CD4-positive, alpha-beta memory T cell (primary cell): ENCODE results near the gene DGLUCY. TPM values are rescaled to one million over a fixed set of nuclear protein-coding genes. Genes with fewer than 3 reads are reported as not detected.

ENCODE experiments used
- CTCF ChIA-PET: fragments of 350-600 bp; sonication (Branson Sonifier 250); formaldehyde crosslinking; loops from one replicate; lab custom pipeline; 2021; ENCODE audit warnings: inconsistent platforms; ENCODE audit not compliant: partially characterized antibody; lab: Charles Lee
- POLR2A ChIA-PET: fragments of 350-600 bp; sonication (Branson Sonifier 250); formaldehyde crosslinking; loops from one replicate; lab custom pipeline; 2021; ENCODE audit not compliant: partially characterized antibody; lab: Charles Lee
- DNase-seq, 5 donors: peaks; one replicate each; pipeline versions ENCODE4 v3.0.0 to v3.0.0-alpha.2; 2020 to 2022; ENCODE audit warnings: mixed read lengths in 1 of 5
- H3K27ac ChIP-seq: one replicate; pipeline ENCODE4 v1.7.0; 2013; ENCODE audit warnings: low read depth, low read length
- H3K27me3 ChIP-seq: 2 replicates; pipeline ENCODE4 v1.7.0; 2013; ENCODE audit warnings: mild to moderate bottlenecking, low read length, moderate library complexity; ENCODE audit not compliant: insufficient read depth
- H3K36me3 ChIP-seq: 2 replicates; pipeline ENCODE4 v1.7.0; 2013; ENCODE audit warnings: mild to moderate bottlenecking, low read length, moderate library complexity; ENCODE audit not compliant: insufficient read depth
- H3K4me1 ChIP-seq: 2 replicates; pipeline ENCODE4 v1.7.0; 2013; ENCODE audit warnings: mild to moderate bottlenecking, low read length, moderate library complexity; ENCODE audit not compliant: insufficient read depth
- H3K4me3 ChIP-seq, 2 donors: one replicate each; pipeline ENCODE4 v1.7.0; 2013; ENCODE audit warnings: low read length in 2 of 2, mild to moderate bottlenecking in 1 of 2
- H3K9me3 ChIP-seq, 2 donors: one replicate each; pipeline ENCODE4 v1.7.0; 2013; ENCODE audit warnings: low read length in 2 of 2, control low read depth in 1 of 2; ENCODE audit not compliant: control insufficient read depth in 1 of 2
- H3K27ac Mint-ChIP-seq, 7 donors: one replicate each; pipeline ENCODE4 v1.8.0; 2020 to 2021; ENCODE audit warnings: mixed read lengths in 7 of 7, mild to moderate bottlenecking in 6 of 7, inconsistent platforms in 3 of 7, moderate library complexity in 3 of 7
- H3K27me3 Mint-ChIP-seq, 2 donors: one replicate each; pipeline ENCODE4 v1.8.0; 2020 to 2021; ENCODE audit warnings: mixed read lengths in 2 of 2
- H3K36me3 Mint-ChIP-seq, 2 donors: one replicate each; pipeline ENCODE4 v1.8.0; 2020 to 2021; ENCODE audit warnings: mixed read lengths in 2 of 2, inconsistent platforms in 1 of 2, mild to moderate bottlenecking in 1 of 2
- H3K4me1 Mint-ChIP-seq, 4 donors: one replicate each; pipeline ENCODE4 v1.8.0; 2020 to 2021; ENCODE audit warnings: mixed read lengths in 4 of 4, mild to moderate bottlenecking in 1 of 4
- H3K4me3 Mint-ChIP-seq, 8 donors: one replicate each; pipeline ENCODE4 v1.8.0; 2020 to 2021; ENCODE audit warnings: mixed read lengths in 8 of 8, mild to moderate bottlenecking in 7 of 8, moderate library complexity in 6 of 8, inconsistent platforms in 3 of 8
- H3K9me3 Mint-ChIP-seq, 8 donors: one replicate each; pipeline ENCODE4 v1.8.0; 2020 to 2021; ENCODE audit warnings: mixed read lengths in 8 of 8, mild to moderate bottlenecking in 5 of 8, inconsistent platforms in 3 of 8, moderate library complexity in 1 of 8
- intact Hi-C: fragments of 100-400 bp; cut with micrococcal nuclease; formaldehyde crosslinking; loops from one replicate; pipeline ENCODE4 v1.15.1; 2023
- polyA plus RNA-seq, 2 donors: library from polyadenylated mRNA; unstranded; fragments of 300-500 nt; fragmentation: Illumina TruSeq; gene quantifications; one replicate each; pipeline ENCODE4 v1.2.3, GENCODE V29; 2021
- total RNA-seq, 2 experiments: library from RNA; stranded (reverse); gene quantifications; one replicate each; pipeline ENCODE4 v1.2.3, GENCODE V29; 2021

The DGLUCY gene
- total and polyA plus RNA-seq, 4 experiments from 2014 or later, result 40.9 to 141 (median 89.0) TPM

DNA sequence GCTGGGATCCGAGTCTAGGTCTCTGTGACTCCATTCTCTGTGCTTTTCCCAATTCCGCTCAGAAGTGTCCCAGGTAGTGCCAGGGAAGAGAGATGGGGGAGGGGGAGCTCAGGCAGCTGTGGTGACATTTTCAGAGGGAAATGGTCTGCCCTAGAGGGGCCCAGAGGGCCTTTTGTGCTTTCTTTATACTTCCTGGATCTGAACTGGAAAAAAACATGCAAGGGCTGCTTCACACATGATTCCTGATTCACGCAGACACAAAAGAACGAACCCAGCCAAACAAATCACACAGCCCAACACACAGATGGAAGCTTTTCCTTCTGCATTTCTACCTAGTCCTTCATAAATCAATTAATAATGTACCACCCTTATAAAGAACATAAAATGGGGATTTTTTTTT, 104.1 kb downstream of the DGLUCY start:
- H3K9me3 ChIP-seq, result no peaks in the 10 kb centered on the region
- CTCF ChIA-PET, result interaction anchor here (1.5 to 2.0 kb wide), 2 partner anchors 24 to 63 kb away, joined by 3 to 4 read pairs; no protein-coding TSS in a partner anchor
- H3K4me1 Mint-ChIP-seq, result peaks cover 23 to 40% (median 30%) of the 10 kb centered on the region in 4 donors
- no peaks in the 10 kb centered on the region for H3K27me3 ChIP-seq
- H3K36me3 Mint-ChIP-seq, result peaks cover 48 to 54% of the 10 kb centered on the region in 2 donors
- intact Hi-C loops, result loop anchor here (5.0 kb wide), 1 partner anchor 34 kb away; no protein-coding TSS in a partner anchor
- no peak overlapping the region for H3K27ac ChIP-seq
- H3K27ac Mint-ChIP-seq, result peak overlapping the region in 2 of 7 donors; percentile 8 to 27
- POLR2A ChIA-PET, result interaction anchor here (23.5 kb wide), 1 partner anchor 31 kb away, joined by 963 read pairs; the partner anchor contains the start of gene GPR68
- peaks cover 17% of the 10 kb centered on the region for H3K36me3 ChIP-seq
- H3K4me1 ChIP-seq, result peaks cover 16% of the 10 kb centered on the region
- no peaks in the 10 kb centered on the region for H3K9me3 Mint-ChIP-seq
- no peak overlapping the region for H3K4me3 Mint-ChIP-seq
- no peak for DNase-seq
- H3K27me3 Mint-ChIP-seq, result no peaks in the 10 kb centered on the region
- H3K4me3 ChIP-seq, result no peak overlapping the region

DNA sequence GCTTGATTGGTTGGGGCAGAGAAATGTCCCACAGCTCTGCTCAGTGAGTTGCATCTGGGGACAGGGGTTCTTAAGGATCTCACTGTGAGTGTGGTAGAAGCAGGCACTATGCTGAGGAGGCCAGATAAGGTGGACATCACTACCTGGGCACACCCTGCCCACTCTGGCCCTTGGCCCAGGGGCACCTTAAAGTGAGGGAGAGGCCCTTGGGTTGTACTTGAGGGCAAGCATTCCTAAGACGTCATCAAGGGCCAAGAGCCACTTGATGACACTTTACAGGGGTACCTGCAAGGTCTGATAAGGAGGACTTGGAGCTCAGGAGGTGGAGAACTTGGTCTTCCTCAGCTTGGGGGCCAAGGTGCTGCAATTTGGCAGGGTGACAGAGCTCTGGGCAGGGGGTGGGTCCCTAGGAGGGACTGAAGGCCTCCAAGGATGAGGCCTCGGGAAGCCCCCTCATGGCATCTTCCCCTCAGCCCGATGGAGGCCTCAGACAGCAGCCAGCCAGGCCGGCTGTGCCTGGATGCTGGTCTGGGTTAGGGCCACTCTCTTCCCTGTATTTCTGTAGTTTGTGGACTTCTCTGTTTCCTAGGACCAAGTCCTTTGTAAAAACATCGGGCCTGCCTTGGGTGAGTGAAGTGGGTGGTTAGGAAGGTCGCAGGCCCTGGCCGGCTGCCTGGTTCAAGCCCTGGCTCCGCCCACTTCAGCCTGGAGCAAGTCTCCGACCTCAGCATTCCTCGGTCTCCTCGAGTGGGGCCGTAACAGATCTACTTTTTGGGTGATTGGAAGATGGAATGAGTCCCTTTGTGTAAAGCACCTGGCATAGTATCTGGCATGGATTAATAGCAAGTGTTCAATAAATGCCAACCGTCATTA, 105.9 kb downstream of the DGLUCY start:
- Histone ChIP-seq H3K9me3 (no peaks in the 10 kb centered on the region), H3K36me3 (peaks cover 14% of the 10 kb centered on the region), H3K27me3 (no peaks in the 10 kb centered on the region), H3K27ac (no peak overlapping the region), H3K4me1 (peaks cover 34% of the 10 kb centered on the region), H3K4me3 (no peak overlapping the region)
- no peaks in the 10 kb centered on the region for H3K27me3 Mint-ChIP-seq
- no peaks in the 10 kb centered on the region for H3K9me3 Mint-ChIP-seq
- intact Hi-C loops, result loop anchor here (5.0 kb wide), 1 partner anchor 33 kb away; no protein-coding TSS in a partner anchor
- no peak for DNase-seq
- H3K36me3 Mint-ChIP-seq, result peaks cover 44 to 50% of the 10 kb centered on the region in 2 donors
- peak overlapping the region in 6 of 7 donors; percentile 11 to 73 (median 40) for H3K27ac Mint-ChIP-seq
- POLR2A ChIA-PET, result interaction anchor here (0.6 to 23.5 kb wide), 6 partner anchors 9 to 42 kb away, joined by 3 to 963 read pairs (median 4); partner anchors contain the start of gene GPR68
- no peak overlapping the region for H3K4me3 Mint-ChIP-seq
- CTCF ChIA-PET, result interaction anchor here (0.5 to 2.0 kb wide), 4 partner anchors 40 to 67 kb away, joined by 3 to 4 read pairs (median 3); no protein-coding TSS in a partner anchor
- H3K4me1 Mint-ChIP-seq, result peaks cover 33 to 57% (median 44%) of the 10 kb centered on the region in 4 donors

DNA sequence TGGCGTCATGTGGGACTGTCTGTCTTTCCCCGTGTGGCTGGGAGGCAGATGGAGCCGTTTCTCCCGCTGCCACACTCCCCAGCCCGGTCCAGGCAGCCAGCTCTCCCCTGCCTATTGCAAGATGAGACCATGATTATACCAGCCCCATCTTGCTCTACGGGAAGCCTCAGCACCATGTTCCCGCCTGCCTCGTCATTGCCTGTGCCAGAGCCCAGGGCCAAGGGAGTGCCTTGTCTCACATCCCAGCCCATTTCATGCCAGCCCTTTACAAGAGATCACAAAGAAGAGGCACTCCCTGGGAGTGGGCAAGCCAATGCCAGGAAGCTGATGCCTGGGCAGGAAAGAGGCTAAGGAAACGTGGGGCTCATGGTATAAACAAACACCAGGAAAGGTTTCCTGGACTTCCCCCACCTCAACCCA, 106.7 kb downstream of the DGLUCY start:
- Histone ChIP-seq H3K27ac (no peak overlapping the region), H3K9me3 (no peaks in the 10 kb centered on the region), H3K4me3 (no peak overlapping the region), H3K36me3 (peaks cover 12% of the 10 kb centered on the region), H3K27me3 (no peaks in the 10 kb centered on the region), H3K4me1 (peaks cover 42% of the 10 kb centered on the region)
- no peak for DNase-seq
- peak overlapping the region in 1 of 8 donors; percentile 17 for H3K4me3 Mint-ChIP-seq
- H3K27me3 Mint-ChIP-seq, result no peaks in the 10 kb centered on the region
- ChIA-PET CTCF (interaction anchor here (1.4 kb wide), 1 partner anchor 47 kb away, joined by 3 read pairs; no protein-coding TSS in a partner anchor), POLR2A (interaction anchor here (1.0 to 23.5 kb wide), 3 partner anchors 8 to 28 kb away, joined by 3 to 963 read pairs (median 4); partner anchors contain the start of gene GPR68)
- H3K36me3 Mint-ChIP-seq, result peaks cover 41 to 48% of the 10 kb centered on the region in 2 donors
- intact Hi-C loops, result no loop called here
- H3K9me3 Mint-ChIP-seq, result no peaks in the 10 kb centered on the region
- peak overlapping the region in 3 of 7 donors; percentile 7 to 42 (median 23) for H3K27ac Mint-ChIP-seq
- H3K4me1 Mint-ChIP-seq, result peaks cover 40 to 66% (median 52%) of the 10 kb centered on the region in 4 donors

DNA sequence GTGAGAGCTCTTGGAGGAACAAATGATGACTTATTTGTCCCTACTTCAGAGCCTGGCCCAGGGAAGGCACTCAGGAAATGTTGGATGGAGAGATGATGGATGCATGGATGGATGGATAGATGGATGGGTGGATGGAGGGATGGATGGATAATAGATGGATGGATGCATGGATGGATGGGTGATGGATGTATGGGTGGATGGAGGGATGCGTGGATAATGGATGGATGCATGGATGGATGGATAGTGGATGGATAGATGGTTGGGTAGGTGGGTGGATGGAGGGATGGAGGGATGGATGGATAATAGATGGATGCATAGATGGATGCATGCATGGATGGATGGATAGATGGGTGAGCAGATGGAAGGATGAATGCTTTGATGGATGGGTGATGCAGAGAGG, 107.4 kb downstream of the DGLUCY start:
- peaks cover 12% of the 10 kb centered on the region for H3K36me3 ChIP-seq
- H3K4me3 Mint-ChIP-seq, result no peak overlapping the region
- H3K4me1 ChIP-seq, result peaks cover 47% of the 10 kb centered on the region
- H3K27ac Mint-ChIP-seq, result peak overlapping the region in 5 of 7 donors; percentile 19 to 72 (median 67)
- no peaks in the 10 kb centered on the region for H3K27me3 ChIP-seq
- no peak overlapping the region for H3K27ac ChIP-seq
- no peak for DNase-seq
- intact Hi-C loops, result no loop called here
- H3K9me3 Mint-ChIP-seq, result no peaks in the 10 kb centered on the region
- ChIA-PET CTCF (interaction anchor here (1.4 kb wide), 1 partner anchor 48 kb away, joined by 3 read pairs; no protein-coding TSS in a partner anchor), POLR2A (interaction anchor here (1.6 to 23.5 kb wide), 2 partner anchors 8 to 27 kb away, joined by 4 to 963 read pairs; partner anchors contain the start of gene GPR68)
- H3K4me1 Mint-ChIP-seq, result peaks cover 46 to 73% (median 58%) of the 10 kb centered on the region in 4 donors
- H3K36me3 Mint-ChIP-seq, result peaks cover 37 to 42% of the 10 kb centered on the region in 2 donors
- H3K9me3 ChIP-seq, result no peaks in the 10 kb centered on the region
- no peak overlapping the region for H3K4me3 ChIP-seq
- H3K27me3 Mint-ChIP-seq, result no peaks in the 10 kb centered on the region

DNA sequence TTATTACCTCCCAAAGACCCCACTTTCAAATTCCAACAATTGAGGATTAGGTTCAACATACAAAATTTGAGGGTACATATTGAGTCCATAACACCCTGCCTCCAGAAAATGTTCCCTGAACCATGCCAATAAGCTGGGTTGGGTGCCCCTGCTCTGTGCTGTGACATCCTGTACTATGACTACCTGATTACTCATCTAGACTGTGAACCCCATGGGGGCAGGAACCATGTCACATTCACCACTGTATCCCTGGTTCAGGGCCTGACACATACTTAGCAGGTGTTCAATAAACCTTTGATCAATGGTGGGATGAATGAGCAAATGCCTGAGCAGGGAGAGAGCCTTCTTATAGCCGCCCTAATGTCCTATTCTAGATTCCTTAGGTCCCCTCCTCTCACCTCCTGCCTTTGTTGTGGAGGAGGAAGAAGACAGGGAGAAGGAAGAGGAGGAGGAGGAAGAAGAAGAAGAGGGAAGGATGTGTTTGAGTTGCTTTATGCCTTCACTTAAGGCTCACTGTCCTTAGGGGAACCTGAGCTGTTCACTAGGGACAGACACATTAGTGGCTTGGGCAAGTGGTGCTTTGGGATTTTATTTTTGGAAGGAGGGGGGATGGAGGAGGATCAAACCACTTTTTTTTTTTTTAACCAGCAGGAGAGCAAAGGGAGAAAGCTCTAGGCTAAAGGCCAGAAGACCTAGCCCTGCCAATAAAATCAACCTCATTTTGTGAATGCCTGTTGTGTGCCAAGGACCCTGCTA, 109.3 kb downstream of the DGLUCY start:
- H3K4me3 ChIP-seq, result no peak overlapping the region
- H3K27ac ChIP-seq, result no peak overlapping the region
- no peaks in the 10 kb centered on the region for H3K27me3 ChIP-seq
- Mint-ChIP-seq H3K4me1 (peaks cover 64 to 88% (median 76%) of the 10 kb centered on the region in 4 donors), H3K9me3 (no peaks in the 10 kb centered on the region), H3K27ac (peak overlapping the region; percentile 48 to 97 (median 79)), H3K4me3 (peak overlapping the region in 3 of 8 donors; percentile 2 to 4 (median 2)), H3K27me3 (no peaks in the 10 kb centered on the region), H3K36me3 (peaks cover 30 to 37% of the 10 kb centered on the region in 2 donors)
- peaks cover 66% of the 10 kb centered on the region for H3K4me1 ChIP-seq
- intact Hi-C loops, result no loop called here
- H3K9me3 ChIP-seq, result no peaks in the 10 kb centered on the region
- ChIA-PET CTCF (interaction anchor here (1.1 to 1.7 kb wide), 2 partner anchors 17 to 20 kb away, joined by 3 to 5 read pairs; no protein-coding TSS in a partner anchor), POLR2A (interaction anchor here (0.8 to 23.5 kb wide), 3 partner anchors 25 to 195 kb away, joined by 3 to 963 read pairs (median 3); partner anchors contain the start of gene GPR68)
- peak in 1 of 5 donors; percentile 36 for DNase-seq
- peaks cover 4% of the 10 kb centered on the region for H3K36me3 ChIP-seq

DNA sequence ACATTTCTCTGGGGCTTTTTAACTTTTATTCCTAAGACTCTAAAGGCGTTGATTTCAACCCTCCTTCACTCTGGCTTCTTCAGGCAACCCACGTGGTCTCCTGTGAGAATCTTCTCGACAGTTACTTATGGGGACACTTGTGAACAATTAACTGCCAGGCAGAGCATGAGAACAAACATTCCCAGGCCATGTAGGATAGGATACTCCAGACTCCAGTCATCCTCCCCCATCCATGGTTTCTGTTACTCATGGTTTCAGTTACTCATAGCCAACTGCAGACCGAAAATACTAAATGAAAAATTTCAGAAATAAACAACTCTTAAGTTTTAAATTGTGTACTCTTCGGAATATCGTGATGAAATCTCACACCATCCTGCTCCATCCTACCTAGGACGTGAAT, 111.2 kb downstream of the DGLUCY start:
- Histone ChIP-seq H3K27ac (peak overlapping the region; percentile 2), H3K9me3 (no peaks in the 10 kb centered on the region), H3K36me3 (peaks cover 4% of the 10 kb centered on the region), H3K4me1 (peaks cover 84% of the 10 kb centered on the region), H3K4me3 (no peak overlapping the region), H3K27me3 (no peaks in the 10 kb centered on the region)
- peak overlapping the region in 5 of 8 donors; percentile 32 to 97 (median 81) for H3K4me3 Mint-ChIP-seq
- no peak for DNase-seq
- CTCF ChIA-PET, result interaction anchor here (1.1 kb wide), 1 partner anchor 48 kb away, joined by 3 read pairs; no protein-coding TSS in a partner anchor
- POLR2A ChIA-PET, result interaction anchor here (23.5 kb wide), 1 partner anchor 24 kb away, joined by 963 read pairs; the partner anchor contains the start of gene GPR68
- peak overlapping the region in 6 of 7 donors; percentile 37 to 99 (median 97) for H3K27ac Mint-ChIP-seq
- no peaks in the 10 kb centered on the region for H3K27me3 Mint-ChIP-seq
- intact Hi-C loops, result loop anchor here (5.0 kb wide), 2 partner anchors 33 to 62 kb away; no protein-coding TSS in a partner anchor
- peaks cover 0 to 5% (median 0%) of the 10 kb centered on the region in 8 donors for H3K9me3 Mint-ChIP-seq
- peaks cover 79 to 100% (median 89%) of the 10 kb centered on the region in 4 donors for H3K4me1 Mint-ChIP-seq
- H3K36me3 Mint-ChIP-seq, result peaks cover 24 to 33% of the 10 kb centered on the region in 2 donors
